SW 1271 (cell line): Measurements from ENCODE around the gene AQP12A.

Source experiments
- DNase-seq, 2 experiments: peaks; one replicate each; lab custom pipeline; 2025; lab: John Stamatoyannopoulos, UW

AQP12A gene

GRCh38 chr2:240722796-240723735, 31.4 kb downstream of the AQP12A start:
- no peak for DNase-seq

GRCh38 chr2:240723851-240724250, 32.2 kb downstream of the AQP12A start:
- DNase-seq = no peak

- no peak for DNase-seq
Observed at GRCh38 chr2:240724431-240724830, 32.8 kb downstream of the AQP12A start.

GRCh38 chr2:240725266-240725665, 33.6 kb downstream of the AQP12A start:
- DNase-seq = no peak

- DNase-seq = no peak
Observed at GRCh38 chr2:240725671-240726070, 34.0 kb downstream of the AQP12A start.

- DNase-seq = no peak
Observed at GRCh38 chr2:240726876-240727275, 35.2 kb downstream of the AQP12A start.

GRCh38 chr2:240727439-240727838, 35.8 kb downstream of the AQP12A start:
- no peak for DNase-seq

GRCh38 chr2:240727913-240728312, 36.2 kb downstream of the AQP12A start:
- no peak for DNase-seq

- DNase-seq = no peak
Observed at GRCh38 chr2:240728361-240728760, 36.7 kb downstream of the AQP12A start.

- DNase-seq = no peak
Observed at GRCh38 chr2:240728827-240729226, 37.2 kb downstream of the AQP12A start.

- no peak for DNase-seq
Observed at GRCh38 chr2:240730501-240731177, 39.0 kb downstream of the AQP12A start.

GRCh38 chr2:240731178-240731545, 39.5 kb downstream of the AQP12A start:
- no peak for DNase-seq

GRCh38 chr2:240732184-240732583, 40.5 kb downstream of the AQP12A start:
- no peak for DNase-seq

- DNase-seq = no peak
Observed at GRCh38 chr2:240732911-240733622, 41.4 kb downstream of the AQP12A start.

GRCh38 chr2:240733803-240734495, 42.3 kb downstream of the AQP12A start:
- DNase-seq = no peak

- no peak for DNase-seq
Observed at GRCh38 chr2:240734756-240735155, 43.1 kb downstream of the AQP12A start.

GRCh38 chr2:240735476-240735875, 43.8 kb downstream of the AQP12A start:
- DNase-seq = no peak

GRCh38 chr2:240736281-240737250, 44.9 kb downstream of the AQP12A start:
- DNase-seq = no peak

- no peak for DNase-seq
Observed at GRCh38 chr2:240737512-240737911, 45.8 kb downstream of the AQP12A start.

GRCh38 chr2:240737958-240738357, 46.3 kb downstream of the AQP12A start:
- no peak for DNase-seq

GRCh38 chr2:240739797-240740196, 48.1 kb downstream of the AQP12A start:
- no peak for DNase-seq
